22Rv1 (cell line): ENCODE data around the gene NOX5.
"Not testable (repeated sequence)": the region's sequence is repeated elsewhere in the genome, so short reads cannot be mapped to it uniquely, and the experiment has no call there.

ENCODE experiments used
- H3K27ac ChIP-seq: fragments of 450-650 bp; 2 replicates; pipeline ENCODE4 v1.5.1; 2017
- ZFX ChIP-seq: fragments of 450-650 bp; IDR thresholded peaks from 2 replicates; pipeline ENCODE4 v1.6.1; 2017; ENCODE audit warnings: antibody characterized with exemption, borderline replicate concordance
- TF ChIP-seq, protein P1 (sequence below): fragments of 450-650 bp; IDR thresholded peaks from 2 replicates; pipeline ENCODE4 v1.5.1; 2017; ENCODE audit warnings: mild to moderate bottlenecking

NOX5 gene

DNA sequence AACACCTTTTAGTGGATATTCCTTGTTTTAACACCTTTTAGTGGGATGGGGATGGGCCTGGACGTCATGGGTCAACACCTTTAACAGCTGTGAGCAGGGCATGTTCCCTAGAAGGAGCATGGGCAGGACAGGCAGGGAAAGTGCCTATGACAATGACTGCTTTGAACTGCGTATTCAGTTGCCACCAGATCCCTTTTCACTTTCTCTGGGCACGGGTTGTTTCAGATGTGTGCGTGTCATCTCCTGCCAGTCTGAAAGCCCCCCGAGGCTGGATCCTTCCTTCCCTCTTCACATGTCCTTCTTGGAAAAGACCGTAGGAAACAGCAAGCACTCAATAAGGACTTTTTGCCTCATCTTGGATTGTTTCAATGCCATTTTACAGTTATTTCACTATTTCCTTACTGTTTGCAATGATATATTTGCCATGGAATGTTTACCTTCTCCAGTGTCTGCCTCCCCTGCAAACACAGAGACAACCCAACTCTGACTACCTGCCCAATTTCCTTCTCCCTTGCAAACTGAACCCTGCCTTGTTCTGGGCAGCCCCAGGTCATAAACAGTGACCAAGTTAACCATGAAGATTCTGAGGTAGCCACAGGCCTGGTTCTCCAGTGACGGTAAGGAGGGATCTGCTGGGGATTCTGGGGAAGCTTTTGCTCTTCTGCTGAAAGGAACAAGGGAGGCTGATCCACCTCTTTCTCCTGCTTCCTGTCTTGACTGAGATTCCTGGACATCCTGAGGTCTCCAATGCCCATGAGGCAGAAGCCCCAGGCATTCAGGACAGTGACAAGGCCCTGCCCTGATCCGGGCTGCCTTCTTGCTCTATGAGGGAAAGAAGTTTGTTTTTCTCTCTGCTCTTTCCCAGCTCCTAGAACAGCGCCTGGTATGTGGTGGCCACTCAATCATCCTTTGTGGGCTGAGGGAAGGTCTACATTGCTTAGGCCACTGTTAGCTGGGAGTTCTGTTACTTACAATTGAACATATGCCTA is 51.8 kb downstream of the NOX5 start:
- H3K27ac ChIP-seq: no peak overlapping the region
- TF ChIP-seq, protein P1, sequence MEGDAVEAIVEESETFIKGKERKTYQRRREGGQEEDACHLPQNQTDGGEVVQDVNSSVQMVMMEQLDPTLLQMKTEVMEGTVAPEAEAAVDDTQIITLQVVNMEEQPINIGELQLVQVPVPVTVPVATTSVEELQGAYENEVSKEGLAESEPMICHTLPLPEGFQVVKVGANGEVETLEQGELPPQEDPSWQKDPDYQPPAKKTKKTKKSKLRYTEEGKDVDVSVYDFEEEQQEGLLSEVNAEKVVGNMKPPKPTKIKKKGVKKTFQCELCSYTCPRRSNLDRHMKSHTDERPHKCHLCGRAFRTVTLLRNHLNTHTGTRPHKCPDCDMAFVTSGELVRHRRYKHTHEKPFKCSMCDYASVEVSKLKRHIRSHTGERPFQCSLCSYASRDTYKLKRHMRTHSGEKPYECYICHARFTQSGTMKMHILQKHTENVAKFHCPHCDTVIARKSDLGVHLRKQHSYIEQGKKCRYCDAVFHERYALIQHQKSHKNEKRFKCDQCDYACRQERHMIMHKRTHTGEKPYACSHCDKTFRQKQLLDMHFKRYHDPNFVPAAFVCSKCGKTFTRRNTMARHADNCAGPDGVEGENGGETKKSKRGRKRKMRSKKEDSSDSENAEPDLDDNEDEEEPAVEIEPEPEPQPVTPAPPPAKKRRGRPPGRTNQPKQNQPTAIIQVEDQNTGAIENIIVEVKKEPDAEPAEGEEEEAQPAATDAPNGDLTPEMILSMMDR: no peak
- no peak for TF ChIP-seq ZFX

DNA sequence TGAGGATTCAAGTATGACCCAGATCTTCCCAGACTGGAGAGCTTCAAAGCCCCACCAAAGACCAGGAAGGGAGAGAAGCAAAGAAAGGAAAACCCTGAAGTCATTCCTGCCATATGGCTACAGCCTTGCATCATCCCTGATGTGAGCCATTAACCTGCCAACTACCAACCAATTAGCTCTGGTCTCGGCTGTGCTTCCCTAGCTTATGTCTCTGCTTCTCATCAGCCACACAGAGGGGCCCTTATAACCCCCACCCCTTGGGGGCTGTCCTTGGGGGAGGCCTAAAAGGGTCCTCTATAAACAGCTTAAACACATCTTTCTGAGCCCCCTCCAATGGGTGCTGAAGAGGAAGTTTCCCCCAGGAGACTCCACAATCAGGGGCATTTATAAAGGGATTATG is 52.8 kb downstream of the NOX5 start:
- TF ChIP-seq, protein P1: no peak
- H3K27ac ChIP-seq: no peak overlapping the region

DNA sequence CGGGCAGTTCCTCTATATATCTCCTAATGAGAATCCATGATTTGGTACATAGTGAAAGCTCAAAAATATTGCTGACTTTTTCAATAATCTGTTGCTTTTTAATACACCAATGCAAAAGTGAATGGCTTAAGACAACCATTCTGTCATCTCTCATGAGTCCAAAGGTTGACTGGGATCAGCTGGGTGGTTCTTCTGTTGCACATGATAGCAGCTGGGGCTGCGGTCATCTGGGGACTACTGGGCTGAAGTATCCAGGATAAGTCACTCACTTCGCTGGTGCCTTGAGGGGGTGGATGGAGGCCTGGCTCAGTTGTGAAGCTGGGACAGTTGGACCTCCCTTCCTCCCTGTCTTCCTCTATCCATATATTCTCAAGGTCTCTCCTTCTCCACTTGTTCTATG is 53.7 kb downstream of the NOX5 start:
- TF ChIP-seq, protein P1: no peak
- no peak for TF ChIP-seq ZFX
- no peak overlapping the region for H3K27ac ChIP-seq

DNA sequence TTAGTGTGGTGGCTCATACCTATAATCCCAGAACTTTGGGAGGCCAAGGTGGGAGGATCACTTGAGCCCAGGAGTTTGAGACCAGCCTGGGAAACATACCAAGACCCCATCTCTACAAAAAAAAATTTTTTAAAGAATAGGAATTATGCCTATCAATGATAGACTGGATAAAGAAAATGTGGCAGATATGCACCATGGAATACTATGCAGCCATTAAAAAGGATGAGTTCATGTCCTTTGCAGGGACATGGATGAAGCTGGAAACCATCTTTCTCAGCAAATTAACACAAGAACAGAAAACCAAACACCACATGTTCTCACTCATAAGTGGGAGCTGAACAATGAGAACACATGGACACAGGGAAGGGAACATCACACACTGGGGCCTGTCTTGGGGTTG is 54.8 kb downstream of the NOX5 start:
- not testable (repeated sequence) for H3K27ac ChIP-seq

DNA sequence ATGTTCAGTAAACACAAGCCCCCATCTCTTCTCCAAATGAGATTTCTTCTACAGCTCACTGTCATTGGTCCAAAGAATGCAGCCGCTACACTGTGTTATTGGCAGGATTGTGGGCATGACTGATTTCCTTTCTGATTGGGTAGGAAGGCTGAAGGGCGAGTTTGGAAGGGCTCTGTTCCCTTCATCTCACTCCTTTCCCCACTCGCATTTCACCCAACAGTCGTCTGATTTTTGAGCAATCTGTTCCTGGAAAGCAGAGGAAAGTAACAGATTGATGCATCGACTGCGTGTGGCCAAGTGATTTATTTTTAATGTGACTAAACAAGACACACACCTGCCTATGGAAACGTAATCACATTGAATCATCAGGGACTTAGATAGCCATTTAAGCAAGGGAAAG is 55.5 kb downstream of the NOX5 start:
- TF ChIP-seq, protein P1: no peak
- TF ChIP-seq ZFX: no peak
- H3K27ac ChIP-seq: no peak overlapping the region

DNA sequence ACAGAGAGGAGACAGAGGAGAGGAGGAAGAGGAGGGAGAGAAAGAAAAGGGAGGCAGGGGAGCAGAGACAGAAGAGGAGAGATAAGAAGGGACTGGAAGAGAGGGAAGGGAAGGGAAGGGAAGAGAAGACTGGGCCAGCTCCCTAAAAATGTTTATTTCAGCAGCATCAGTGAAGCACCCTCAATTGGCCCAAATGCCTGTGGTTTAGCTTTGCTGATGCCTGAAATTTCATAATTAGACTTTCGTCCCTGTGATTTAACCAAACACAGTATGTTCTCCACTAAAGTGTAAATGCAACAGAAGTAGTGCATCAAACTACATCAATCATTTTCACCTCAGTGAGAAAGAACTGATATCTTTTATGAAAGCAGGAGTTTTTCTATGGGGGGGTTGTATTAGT is 55.9 kb downstream of the NOX5 start:
- TF ChIP-seq, protein P1: no peak
- TF ChIP-seq ZFX: no peak

DNA sequence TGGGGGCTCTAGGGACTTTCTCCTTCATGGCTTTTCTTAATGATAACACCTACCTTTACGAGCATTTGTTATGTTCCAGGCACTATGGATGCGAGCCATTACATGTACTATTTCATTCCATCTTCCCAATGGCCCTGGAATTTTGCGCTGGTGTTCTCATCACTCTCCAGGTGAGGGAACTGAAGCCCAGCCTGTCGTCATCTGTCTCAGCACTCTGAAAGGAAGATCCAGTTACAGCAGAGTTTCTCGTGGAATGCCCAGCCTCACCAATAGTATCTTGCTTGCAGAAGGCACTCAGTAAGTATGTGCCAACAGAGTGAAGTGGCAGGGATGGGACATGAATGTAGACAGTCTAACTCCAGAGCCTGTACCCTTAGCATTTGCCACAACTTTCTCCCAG is 56.8 kb downstream of the NOX5 start:
- no peak for TF ChIP-seq ZFX
- TF ChIP-seq, protein P1: no peak
- no peak overlapping the region for H3K27ac ChIP-seq

More for the DNA sequence above, 55.9 kb downstream of the NOX5 start:
- no peak overlapping the region for H3K27ac ChIP-seq
